Measurements from ENCODE around the gene EEF1AKMT2. TPM values are rescaled to one million over a fixed set of nuclear protein-coding genes. Genes with fewer than 3 reads are reported as not detected.

Gene EEF1AKMT2
- total RNA-seq, 2 donors from 2014 or later = 22.2 to 25.9 TPM

DNA sequence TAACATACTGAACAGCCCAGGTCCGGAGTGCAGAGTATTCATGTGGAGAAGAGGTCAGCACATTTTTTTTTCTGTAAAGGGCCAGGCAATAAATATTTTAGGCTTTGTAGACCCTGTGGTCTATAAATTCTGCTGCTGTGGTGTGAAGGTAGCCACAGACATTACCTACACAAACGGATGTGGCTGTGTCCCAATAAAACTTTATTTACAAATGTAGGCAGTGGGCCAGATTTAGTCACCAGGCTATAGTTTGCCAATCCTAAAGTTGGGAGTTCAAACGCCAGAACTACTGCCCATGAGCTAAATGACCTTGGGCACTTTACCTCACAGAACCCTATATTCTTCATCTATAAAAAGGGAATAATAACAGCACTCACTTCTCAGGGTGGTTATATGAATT is 60.9 kb downstream of the EEF1AKMT2 start:
- peaks cover 5% of the 10 kb centered on the region for H3K4me1 ChIP-seq (ENCODE audit: control insufficient read depth, insufficient read depth, low read length)
- no peak overlapping the region for H3K9ac ChIP-seq (ENCODE audit: extremely low read depth, low read length, poor library complexity, severe bottlenecking)
- H3K36me3 ChIP-seq (ENCODE audit: control insufficient read depth, insufficient read depth, low read length) = no peaks in the 10 kb centered on the region
- no peak overlapping the region for H3K4me3 Mint-ChIP-seq
- no peaks in the 10 kb centered on the region for H3K9me3 ChIP-seq (ENCODE audit: control insufficient read depth, low read length)
- H3K27ac ChIP-seq (ENCODE audit: low read depth, low read length) = no peak overlapping the region
- H3K27ac Mint-ChIP-seq = no peak overlapping the region
- no peak for DNase-seq
- no peaks in the 10 kb centered on the region for H3K27me3 Mint-ChIP-seq (ENCODE audit: insufficient read depth)
- H3K9me3 Mint-ChIP-seq = no peaks in the 10 kb centered on the region
- TF ChIP-seq, protein P1, sequence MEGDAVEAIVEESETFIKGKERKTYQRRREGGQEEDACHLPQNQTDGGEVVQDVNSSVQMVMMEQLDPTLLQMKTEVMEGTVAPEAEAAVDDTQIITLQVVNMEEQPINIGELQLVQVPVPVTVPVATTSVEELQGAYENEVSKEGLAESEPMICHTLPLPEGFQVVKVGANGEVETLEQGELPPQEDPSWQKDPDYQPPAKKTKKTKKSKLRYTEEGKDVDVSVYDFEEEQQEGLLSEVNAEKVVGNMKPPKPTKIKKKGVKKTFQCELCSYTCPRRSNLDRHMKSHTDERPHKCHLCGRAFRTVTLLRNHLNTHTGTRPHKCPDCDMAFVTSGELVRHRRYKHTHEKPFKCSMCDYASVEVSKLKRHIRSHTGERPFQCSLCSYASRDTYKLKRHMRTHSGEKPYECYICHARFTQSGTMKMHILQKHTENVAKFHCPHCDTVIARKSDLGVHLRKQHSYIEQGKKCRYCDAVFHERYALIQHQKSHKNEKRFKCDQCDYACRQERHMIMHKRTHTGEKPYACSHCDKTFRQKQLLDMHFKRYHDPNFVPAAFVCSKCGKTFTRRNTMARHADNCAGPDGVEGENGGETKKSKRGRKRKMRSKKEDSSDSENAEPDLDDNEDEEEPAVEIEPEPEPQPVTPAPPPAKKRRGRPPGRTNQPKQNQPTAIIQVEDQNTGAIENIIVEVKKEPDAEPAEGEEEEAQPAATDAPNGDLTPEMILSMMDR (conservative IDR thresholded peaks at IDR 0.05) = no peak
- H3K36me3 Mint-ChIP-seq (ENCODE audit: low read depth) = peaks cover 5% of the 10 kb centered on the region
- no peaks in the 10 kb centered on the region for H3K27me3 ChIP-seq (ENCODE audit: control insufficient read depth, insufficient read depth, low read length, poor library complexity, severe bottlenecking)
- WGBS, 2 experiments (ENCODE audit: insufficient coverage in 1 of 2, insufficient read length in 1 of 2) = 85 to 90% methylated on average over 2 to 3 of the region's 3 CpGs
- no peak overlapping the region for H3K4me3 ChIP-seq (ENCODE audit: low read length)
- peaks cover 21% of the 10 kb centered on the region for H3K4me1 Mint-ChIP-seq

DNA sequence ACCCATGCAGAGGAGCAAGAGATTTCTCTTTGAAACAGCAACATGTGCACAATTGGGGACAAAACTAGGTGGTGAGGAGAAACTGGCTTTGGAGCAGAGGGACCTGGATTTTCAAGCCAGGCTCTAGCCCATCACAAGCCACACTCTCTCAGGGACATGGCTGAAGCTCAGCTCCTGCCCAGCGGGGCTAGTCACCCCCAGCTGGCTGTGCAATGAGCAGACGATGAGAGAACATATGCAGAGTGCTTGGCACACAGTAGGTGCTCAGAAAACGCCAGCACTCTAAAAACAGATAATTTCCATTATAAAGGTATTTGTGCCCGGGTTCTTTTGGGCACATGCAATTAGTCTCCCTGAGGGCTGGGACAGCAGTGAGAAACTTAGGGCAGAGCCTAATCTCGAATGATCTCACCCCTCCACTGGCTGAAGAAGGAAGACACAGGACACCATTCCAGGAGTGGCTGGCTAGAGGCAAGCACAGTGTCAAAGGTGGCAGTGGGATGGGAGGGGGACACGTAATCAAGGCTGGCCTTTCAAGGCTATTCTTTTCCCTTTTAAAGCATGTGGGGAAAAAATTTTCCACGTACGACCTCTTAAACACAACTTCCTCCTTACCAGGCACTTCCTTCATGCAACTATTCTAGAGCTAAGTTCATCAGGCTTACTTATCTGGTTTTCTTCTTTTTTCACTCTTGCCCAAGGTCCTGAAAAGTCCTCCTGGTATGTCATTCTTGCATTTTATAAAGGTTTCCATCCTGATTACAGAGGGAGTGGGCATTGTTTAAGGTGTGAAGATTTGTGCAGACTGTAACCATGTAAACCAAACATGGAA is 62.6 kb downstream of the EEF1AKMT2 start:
- H3K4me3 ChIP-seq (ENCODE audit: low read length) = no peak overlapping the region
- WGBS, 2 experiments (ENCODE audit: insufficient coverage in 1 of 2, insufficient read length in 1 of 2) = 77% methylated on average over 4 to 8 of the region's 8 CpGs
- DNase-seq = no peak
- H3K27me3 ChIP-seq (ENCODE audit: control insufficient read depth, insufficient read depth, low read length, poor library complexity, severe bottlenecking) = no peaks in the 10 kb centered on the region
- no peak overlapping the region for H3K27ac Mint-ChIP-seq
- H3K9me3 Mint-ChIP-seq = no peaks in the 10 kb centered on the region
- H3K4me3 Mint-ChIP-seq = no peak overlapping the region
- TF ChIP-seq, protein P1 (conservative IDR thresholded peaks at IDR 0.05) = no peak
- H3K27ac ChIP-seq (ENCODE audit: low read depth, low read length) = no peak overlapping the region
- H3K9ac ChIP-seq (ENCODE audit: extremely low read depth, low read length, poor library complexity, severe bottlenecking) = no peak overlapping the region
- H3K36me3 ChIP-seq (ENCODE audit: control insufficient read depth, insufficient read depth, low read length) = no peaks in the 10 kb centered on the region
- peaks cover 8% of the 10 kb centered on the region for H3K36me3 Mint-ChIP-seq (ENCODE audit: low read depth)
- H3K9me3 ChIP-seq (ENCODE audit: control insufficient read depth, low read length) = no peaks in the 10 kb centered on the region
- peaks cover 24% of the 10 kb centered on the region for H3K4me1 Mint-ChIP-seq
- peaks cover 14% of the 10 kb centered on the region for H3K4me1 ChIP-seq (ENCODE audit: control insufficient read depth, insufficient read depth, low read length)
- no peaks in the 10 kb centered on the region for H3K27me3 Mint-ChIP-seq (ENCODE audit: insufficient read depth)

DNA sequence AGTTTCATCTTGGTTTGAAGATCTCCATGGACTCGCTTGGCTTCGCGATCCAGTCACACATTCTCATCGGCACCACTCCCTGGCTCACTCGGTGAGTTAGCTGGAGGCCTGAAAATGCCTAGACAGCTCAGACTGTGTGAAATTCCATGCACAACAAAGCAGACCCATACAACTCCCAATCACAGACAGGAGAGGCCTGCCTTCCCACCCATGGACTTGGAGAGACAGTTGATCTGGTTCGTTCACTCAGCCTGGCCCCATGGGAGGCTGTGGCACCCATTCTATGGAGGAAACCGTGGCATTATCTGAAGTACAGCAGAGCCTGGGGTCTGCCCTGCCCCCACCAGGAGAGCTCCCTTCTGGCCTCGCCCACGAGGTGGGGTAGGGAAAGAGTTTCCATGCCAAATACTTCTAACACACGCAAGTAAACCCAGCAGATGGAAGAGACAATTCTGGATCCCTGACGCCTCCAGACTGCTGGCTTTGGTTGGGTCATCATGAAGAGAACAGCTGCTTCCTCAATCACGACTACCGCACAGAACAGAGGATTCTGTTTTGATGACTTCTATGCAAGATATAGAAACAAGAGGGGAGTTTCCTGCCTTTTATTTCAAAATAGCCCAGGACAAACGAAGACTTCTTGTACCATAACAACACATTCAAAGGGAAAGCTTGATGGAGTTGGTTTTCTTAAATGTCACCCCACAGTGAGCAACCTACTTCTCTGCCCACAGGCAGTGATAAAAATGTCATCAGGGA is 63.4 kb downstream of the EEF1AKMT2 start:
- peaks cover 8% of the 10 kb centered on the region for H3K36me3 Mint-ChIP-seq (ENCODE audit: low read depth)
- Histone ChIP-seq H3K36me3 (ENCODE audit: control insufficient read depth, insufficient read depth, low read length) (no peaks in the 10 kb centered on the region), H3K4me1 (ENCODE audit: control insufficient read depth, insufficient read depth, low read length) (peaks cover 20% of the 10 kb centered on the region), H3K9me3 (ENCODE audit: control insufficient read depth, low read length) (no peaks in the 10 kb centered on the region), H3K27ac (ENCODE audit: low read depth, low read length) (no peak overlapping the region), H3K4me3 (ENCODE audit: low read length) (no peak overlapping the region), H3K27me3 (ENCODE audit: control insufficient read depth, insufficient read depth, low read length, poor library complexity, severe bottlenecking) (no peaks in the 10 kb centered on the region), H3K9ac (ENCODE audit: extremely low read depth, low read length, poor library complexity, severe bottlenecking) (no peak overlapping the region)
- WGBS, 2 experiments (ENCODE audit: insufficient coverage in 1 of 2, insufficient read length in 1 of 2) = 90% methylated on average over 7 to 14 of the region's 14 CpGs
- H3K9me3 Mint-ChIP-seq = no peaks in the 10 kb centered on the region
- H3K4me1 Mint-ChIP-seq = peaks cover 32% of the 10 kb centered on the region
- H3K27me3 Mint-ChIP-seq (ENCODE audit: insufficient read depth) = no peaks in the 10 kb centered on the region
- TF ChIP-seq, protein P1 (conservative IDR thresholded peaks at IDR 0.05) = no peak
- H3K4me3 Mint-ChIP-seq = no peak overlapping the region
- DNase-seq = no peak
- no peak overlapping the region for H3K27ac Mint-ChIP-seq
